ENCODE measurements around the gene APC. TPM values are rescaled to one million over a fixed set of nuclear protein-coding genes. Genes with fewer than 3 reads are reported as not detected.

APC gene
- total RNA-seq, 6 experiments from 2014 or later, result 51.9 to 69.2 (median 53.9) TPM

GRCh38 chr5:112697833-112698232 lies 39.9 kb upstream of the APC start:
- H3K4me1 Mint-ChIP-seq (ENCODE audit: low read depth), result peaks cover 38% of the 10 kb centered on the region
- H3K27me3 Mint-ChIP-seq (ENCODE audit: insufficient read depth), result no peaks in the 10 kb centered on the region; the same call in 1 of the 2 replicates
- H3K27ac Mint-ChIP-seq, result no peak overlapping the region
- H3K9me3 Mint-ChIP-seq, result no peaks in the 10 kb centered on the region
- no peak overlapping the region for H3K4me3 Mint-ChIP-seq
- no peak for TF ChIP-seq CTCF (IDR thresholded peaks at IDR 0.05)
- no peaks in the 10 kb centered on the region for H3K36me3 Mint-ChIP-seq (ENCODE audit: low read depth)
- no peak for DNase-seq

GRCh38 chr5:112703866-112704820 lies 33.5 kb upstream of the APC start:
- no peaks in the 10 kb centered on the region for H3K36me3 Mint-ChIP-seq (ENCODE audit: low read depth)
- no peak overlapping the region for H3K4me3 Mint-ChIP-seq
- no peak overlapping the region for H3K27ac Mint-ChIP-seq
- DNase-seq, result peak; percentile 46
- H3K4me1 Mint-ChIP-seq (ENCODE audit: low read depth), result peaks cover 45% of the 10 kb centered on the region
- no peak for TF ChIP-seq CTCF (IDR thresholded peaks at IDR 0.05)
- no peaks in the 10 kb centered on the region for H3K9me3 Mint-ChIP-seq
- peaks cover 6% of the 10 kb centered on the region for H3K27me3 Mint-ChIP-seq (ENCODE audit: insufficient read depth)

- peaks cover 6% of the 10 kb centered on the region for H3K27me3 Mint-ChIP-seq (ENCODE audit: insufficient read depth)
- H3K27ac Mint-ChIP-seq, result peak overlapping the region; percentile 92
- no peak for TF ChIP-seq CTCF (IDR thresholded peaks at IDR 0.05)
- H3K36me3 Mint-ChIP-seq (ENCODE audit: low read depth), result peaks cover 11% of the 10 kb centered on the region
- peaks cover 55% of the 10 kb centered on the region for H3K4me1 Mint-ChIP-seq (ENCODE audit: low read depth)
- peak overlapping the region; percentile 95; the same call in 1 of the 2 replicates for H3K4me3 Mint-ChIP-seq
- no peaks in the 10 kb centered on the region for H3K9me3 Mint-ChIP-seq
- no peak for DNase-seq
Observed at GRCh38 chr5:112706446-112707016, 31.2 kb upstream of the APC start.

GRCh38 chr5:112707187-112708102 lies 30.2 kb upstream of the APC start:
- peak; percentile 33; the same call in 1 of the 2 replicates for TF ChIP-seq CTCF (IDR thresholded peaks at IDR 0.05)

GRCh38 chr5:112708103-112708622 lies 29.5 kb upstream of the APC start:
- H3K4me3 Mint-ChIP-seq, result peak overlapping the region; percentile 95
- peak overlapping the region; percentile 92 for H3K27ac Mint-ChIP-seq
- peaks cover 6% of the 10 kb centered on the region for H3K27me3 Mint-ChIP-seq (ENCODE audit: insufficient read depth)
- peaks cover 24% of the 10 kb centered on the region for H3K36me3 Mint-ChIP-seq (ENCODE audit: low read depth)
- DNase-seq, result no peak
- TF ChIP-seq CTCF (IDR thresholded peaks at IDR 0.05), result no peak
- no peaks in the 10 kb centered on the region for H3K9me3 Mint-ChIP-seq
- peaks cover 66% of the 10 kb centered on the region for H3K4me1 Mint-ChIP-seq (ENCODE audit: low read depth)

More at GRCh38 chr5:112707187-112708102, 30.2 kb upstream of the APC start:
- peak overlapping the region; percentile 95 for H3K4me3 Mint-ChIP-seq
- H3K36me3 Mint-ChIP-seq (ENCODE audit: low read depth), result peaks cover 20% of the 10 kb centered on the region
- H3K4me1 Mint-ChIP-seq (ENCODE audit: low read depth), result peaks cover 62% of the 10 kb centered on the region
- H3K9me3 Mint-ChIP-seq, result no peaks in the 10 kb centered on the region
- peak overlapping the region; percentile 92 for H3K27ac Mint-ChIP-seq
- peak; percentile 99 for DNase-seq
- peaks cover 6% of the 10 kb centered on the region for H3K27me3 Mint-ChIP-seq (ENCODE audit: insufficient read depth)

Measured in HFFc6 (cell line).